ENCODE measurements around the gene PHB1.

DNA sequence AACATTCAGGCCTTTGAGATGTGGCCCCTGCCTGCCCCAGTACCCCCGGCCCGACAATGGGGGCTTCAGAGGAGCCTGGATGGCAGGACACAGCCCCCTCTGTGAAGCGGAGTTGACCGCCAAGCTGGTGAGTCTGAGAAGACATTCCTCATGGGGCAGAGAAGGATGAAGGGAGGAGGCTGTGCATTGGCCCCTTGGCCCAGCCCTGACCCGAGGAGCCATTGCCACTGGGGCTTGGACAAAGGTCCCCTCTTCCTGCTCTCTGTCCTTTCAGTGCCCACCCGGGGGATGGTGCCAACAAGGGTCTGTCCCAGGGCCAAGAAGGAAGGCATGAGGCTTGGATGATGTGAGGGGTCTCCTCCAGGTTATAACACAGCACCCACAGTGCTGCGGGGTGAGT, 30.9 kb upstream of the PHB1 start:
- TF ChIP-seq, protein P1, sequence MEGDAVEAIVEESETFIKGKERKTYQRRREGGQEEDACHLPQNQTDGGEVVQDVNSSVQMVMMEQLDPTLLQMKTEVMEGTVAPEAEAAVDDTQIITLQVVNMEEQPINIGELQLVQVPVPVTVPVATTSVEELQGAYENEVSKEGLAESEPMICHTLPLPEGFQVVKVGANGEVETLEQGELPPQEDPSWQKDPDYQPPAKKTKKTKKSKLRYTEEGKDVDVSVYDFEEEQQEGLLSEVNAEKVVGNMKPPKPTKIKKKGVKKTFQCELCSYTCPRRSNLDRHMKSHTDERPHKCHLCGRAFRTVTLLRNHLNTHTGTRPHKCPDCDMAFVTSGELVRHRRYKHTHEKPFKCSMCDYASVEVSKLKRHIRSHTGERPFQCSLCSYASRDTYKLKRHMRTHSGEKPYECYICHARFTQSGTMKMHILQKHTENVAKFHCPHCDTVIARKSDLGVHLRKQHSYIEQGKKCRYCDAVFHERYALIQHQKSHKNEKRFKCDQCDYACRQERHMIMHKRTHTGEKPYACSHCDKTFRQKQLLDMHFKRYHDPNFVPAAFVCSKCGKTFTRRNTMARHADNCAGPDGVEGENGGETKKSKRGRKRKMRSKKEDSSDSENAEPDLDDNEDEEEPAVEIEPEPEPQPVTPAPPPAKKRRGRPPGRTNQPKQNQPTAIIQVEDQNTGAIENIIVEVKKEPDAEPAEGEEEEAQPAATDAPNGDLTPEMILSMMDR (IDR thresholded peaks at IDR 0.05): no peak
- no peak for TF ChIP-seq POLR2A (IDR thresholded peaks at IDR 0.05)
- no peak for TF ChIP-seq EP300 (IDR thresholded peaks at IDR 0.05)

All from gastroesophageal sphincter (tissue), 3 donors.